Smooth muscle cell (in vitro differentiated cells): ENCODE data around the gene STARD9. TPM values are rescaled to one million over a fixed set of nuclear protein-coding genes. Genes with fewer than 3 reads are reported as not detected.
"Not testable (repeated sequence)": the region's sequence is repeated elsewhere in the genome, so short reads cannot be mapped to it uniquely, and the experiment has no call there.

Source experiments
- DNase-seq: peaks from one replicate; lab custom pipeline; 2025; ENCODE audit not compliant: unreplicated experiment; lab: John Stamatoyannopoulos, UW
- H2AFZ ChIP-seq: fragments of 200-600 bp; sonication (generic); 2 replicates; pipeline ENCODE4 v1.6.0; 2016; ENCODE audit warnings: antibody characterized with exemption, low read depth, mild to moderate bottlenecking
- H3F3A ChIP-seq: fragments of 200-600 bp; sonication (generic); 2 replicates; pipeline ENCODE4 v1.6.0; 2017; ENCODE audit warnings: antibody characterized with exemption, low read depth
- H3K27ac ChIP-seq: fragments of 200-600 bp; sonication (generic); 2 replicates; pipeline ENCODE4 v1.5.1; 2016; ENCODE audit warnings: low read depth, mild to moderate bottlenecking
- H3K27me3 ChIP-seq: fragments of 200-600 bp; sonication (generic); 2 replicates; pipeline ENCODE4 v1.6.1; 2016; ENCODE audit warnings: low read depth, mild to moderate bottlenecking
- H3K36me3 ChIP-seq: fragments of 200-600 bp; sonication (generic); 2 replicates; pipeline ENCODE4 v1.5.1; 2016; ENCODE audit warnings: low read depth
- H3K4me1 ChIP-seq: fragments of 200-600 bp; sonication (generic); 2 replicates; pipeline ENCODE4 v1.5.1; 2016; ENCODE audit warnings: low read depth
- H3K4me2 ChIP-seq: fragments of 200-600 bp; sonication (generic); 2 replicates; pipeline ENCODE4 v1.6.0; 2016; ENCODE audit warnings: mild to moderate bottlenecking
- H3K4me3 ChIP-seq: fragments of 200-600 bp; sonication (generic); 2 replicates; pipeline ENCODE4 v1.5.1; 2016; ENCODE audit warnings: mild to moderate bottlenecking
- H3K79me2 ChIP-seq: fragments of 200-600 bp; sonication (generic); 2 replicates; pipeline ENCODE4 v1.6.0; 2016; ENCODE audit warnings: low read depth, mild to moderate bottlenecking
- H3K9ac ChIP-seq: fragments of 200-600 bp; sonication (generic); 2 replicates; pipeline ENCODE4 v1.6.0; 2016; ENCODE audit warnings: low read depth
- H3K9me3 ChIP-seq: fragments of 200-600 bp; sonication (generic); replicated peaks from 2 replicates; pipeline ENCODE4 v1.5.1; 2016; ENCODE audit warnings: low read depth
- H4K20me1 ChIP-seq: fragments of 200-600 bp; sonication (generic); 2 replicates; pipeline ENCODE4 v1.6.0; 2016; ENCODE audit warnings: low read depth
- WGBS: methylation state at CpG from one replicate; pipeline ENCODE4 v1.1.7; 2016; ENCODE audit warnings: low lambda C conversion rate; 5-methylcytosine and 5-hydroxymethylcytosine counted together
- polyA plus RNA-seq: library from polyadenylated mRNA; unstranded; fragments of >200 nt; fragmentation: Nextera tagmentation; extraction: Ambion mirVana; gene quantifications from 2 replicates; pipeline ENCODE4 v1.2.1, GENCODE V29; 2016
- total RNA-seq: library from RNA; depleted of rRNA; stranded (reverse); fragments of >200 nt; gene quantifications from 2 replicates; pipeline ENCODE4 v1.2.3, GENCODE V29; 2014
- TF ChIP-seq, protein P1 (sequence below): fragments of 200-600 bp; sonication (generic); IDR thresholded peaks from 2 replicates; pipeline ENCODE4 v1.5.1; 2017; ENCODE audit warnings: borderline replicate concordance, mild to moderate bottlenecking, antibody characterized with exemption; ENCODE audit not compliant: insufficient read depth, poor library complexity, severe bottlenecking

Gene STARD9
- total and polyA plus RNA-seq, 2 experiments from 2014 or later: 1.6 to 6.3 TPM

DNA sequence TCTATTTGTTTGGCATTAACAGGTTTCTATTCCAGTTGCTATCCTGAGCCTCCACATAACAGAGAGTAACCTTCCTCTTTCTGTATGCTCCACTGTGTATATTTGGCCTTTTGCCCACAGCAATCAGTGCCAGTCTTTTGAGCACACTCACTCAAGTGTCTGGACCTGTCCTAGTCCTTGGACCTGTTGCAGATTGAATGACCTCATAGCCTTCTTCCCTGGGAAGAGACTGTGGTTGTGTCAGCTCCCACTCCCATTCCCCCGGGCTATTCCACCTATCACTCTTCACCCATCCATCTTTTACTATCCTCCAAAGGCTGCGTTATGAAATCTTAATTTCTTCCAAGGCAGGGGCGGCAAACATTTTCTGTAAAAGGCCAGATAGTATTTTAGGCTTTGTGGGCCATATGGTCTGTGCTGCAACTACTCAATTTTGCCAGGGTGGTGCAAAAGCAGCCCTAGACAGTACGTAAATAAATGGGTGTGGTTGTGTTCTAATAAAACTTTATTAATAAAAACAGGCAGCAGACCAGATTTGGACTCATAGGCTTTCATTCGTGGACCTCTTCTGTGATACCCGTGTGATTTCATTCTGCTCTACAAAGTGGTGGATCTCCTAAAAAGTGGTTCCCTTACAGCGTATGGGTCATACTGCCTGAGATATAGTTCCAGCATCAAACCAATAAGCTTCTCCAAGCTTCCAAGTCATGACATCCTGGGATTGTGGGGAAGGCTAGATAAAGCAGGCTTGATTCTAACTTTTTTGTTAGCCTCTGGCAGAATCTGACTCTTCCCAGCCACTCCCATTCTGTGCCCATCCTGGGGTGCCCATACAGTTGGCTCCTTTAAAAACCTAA is 104.1 kb downstream of the STARD9 start:
- Histone ChIP-seq H3F3A (no peaks in the 10 kb centered on the region), H3K27me3 (no peaks in the 10 kb centered on the region), H3K4me2 (no peak overlapping the region), H3K79me2 (no peaks in the 10 kb centered on the region), H3K9ac (no peak overlapping the region), H3K9me3 (no peaks in the 10 kb centered on the region), H3K27ac (no peak overlapping the region), H3K36me3 (peaks cover 3% of the 10 kb centered on the region), H2AFZ (no peak overlapping the region), H3K4me3 (no peak overlapping the region), H3K4me1 (no peaks in the 10 kb centered on the region), H4K20me1 (no peaks in the 10 kb centered on the region)
- no peak for DNase-seq
- TF ChIP-seq, protein P1, sequence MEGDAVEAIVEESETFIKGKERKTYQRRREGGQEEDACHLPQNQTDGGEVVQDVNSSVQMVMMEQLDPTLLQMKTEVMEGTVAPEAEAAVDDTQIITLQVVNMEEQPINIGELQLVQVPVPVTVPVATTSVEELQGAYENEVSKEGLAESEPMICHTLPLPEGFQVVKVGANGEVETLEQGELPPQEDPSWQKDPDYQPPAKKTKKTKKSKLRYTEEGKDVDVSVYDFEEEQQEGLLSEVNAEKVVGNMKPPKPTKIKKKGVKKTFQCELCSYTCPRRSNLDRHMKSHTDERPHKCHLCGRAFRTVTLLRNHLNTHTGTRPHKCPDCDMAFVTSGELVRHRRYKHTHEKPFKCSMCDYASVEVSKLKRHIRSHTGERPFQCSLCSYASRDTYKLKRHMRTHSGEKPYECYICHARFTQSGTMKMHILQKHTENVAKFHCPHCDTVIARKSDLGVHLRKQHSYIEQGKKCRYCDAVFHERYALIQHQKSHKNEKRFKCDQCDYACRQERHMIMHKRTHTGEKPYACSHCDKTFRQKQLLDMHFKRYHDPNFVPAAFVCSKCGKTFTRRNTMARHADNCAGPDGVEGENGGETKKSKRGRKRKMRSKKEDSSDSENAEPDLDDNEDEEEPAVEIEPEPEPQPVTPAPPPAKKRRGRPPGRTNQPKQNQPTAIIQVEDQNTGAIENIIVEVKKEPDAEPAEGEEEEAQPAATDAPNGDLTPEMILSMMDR: no peak
- 89% methylated on average over 7 of the region's 7 CpGs for WGBS

DNA sequence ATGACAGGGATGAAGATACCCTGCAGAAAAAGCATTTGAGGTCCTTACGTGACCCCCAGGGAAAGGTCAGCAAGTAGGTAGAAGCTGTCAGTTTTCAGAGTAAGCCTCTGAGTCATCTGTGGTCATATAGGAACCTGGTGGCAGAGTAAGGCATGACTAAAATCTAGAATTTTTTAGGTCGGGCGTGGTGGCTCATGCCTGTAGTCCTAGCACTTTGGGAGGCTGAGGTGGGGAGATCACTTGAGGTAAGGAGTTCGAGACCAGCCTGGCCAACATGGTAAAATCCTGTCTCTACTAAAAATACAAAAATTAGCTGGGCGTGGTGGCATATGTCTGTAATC is 104.7 kb downstream of the STARD9 start:
- not testable (repeated sequence) for H3K4me3 ChIP-seq, H3K27ac ChIP-seq, H3K27me3 ChIP-seq, H3K9ac ChIP-seq, H4K20me1 ChIP-seq, H3F3A ChIP-seq, H3K4me1 ChIP-seq, H2AFZ ChIP-seq, H3K4me2 ChIP-seq, H3K36me3 ChIP-seq, H3K9me3 ChIP-seq, DNase-seq, H3K79me2 ChIP-seq
- WGBS: 93% methylated on average over 5 of the region's 5 CpGs

DNA sequence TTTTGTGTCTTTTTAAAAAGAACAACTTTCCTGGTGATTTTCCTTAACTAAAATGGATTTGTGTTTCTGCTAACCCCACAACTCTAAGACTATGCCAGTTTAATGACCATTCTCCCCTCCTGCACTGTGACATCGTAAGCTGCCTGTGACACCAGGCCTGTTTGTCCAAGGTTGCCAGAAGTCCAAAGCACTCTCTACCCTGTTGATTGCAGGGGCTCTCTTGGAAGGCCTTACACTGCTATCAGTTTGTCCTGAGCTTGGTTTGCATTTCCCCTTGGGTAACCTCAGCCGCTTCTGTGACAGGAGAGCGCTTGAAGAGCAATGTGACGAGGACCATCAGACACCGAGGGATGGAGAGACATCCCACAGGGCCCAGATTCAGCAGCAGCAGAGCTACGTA is 105.7 kb downstream of the STARD9 start:
- H3K9me3 ChIP-seq: no peaks in the 10 kb centered on the region
- no peak overlapping the region for H3K9ac ChIP-seq
- no peaks in the 10 kb centered on the region for H3F3A ChIP-seq
- no peak overlapping the region for H3K27ac ChIP-seq
- no peak overlapping the region for H3K4me3 ChIP-seq
- H3K4me1 ChIP-seq: no peaks in the 10 kb centered on the region
- H4K20me1 ChIP-seq: no peaks in the 10 kb centered on the region
- TF ChIP-seq, protein P1: no peak
- no peak for DNase-seq
- WGBS: 97% methylated on average over 6 of the region's 6 CpGs
- peaks cover 3% of the 10 kb centered on the region for H3K36me3 ChIP-seq
- no peaks in the 10 kb centered on the region for H3K79me2 ChIP-seq
- H3K4me2 ChIP-seq: no peak overlapping the region
- H2AFZ ChIP-seq: no peak overlapping the region
- no peaks in the 10 kb centered on the region for H3K27me3 ChIP-seq

DNA sequence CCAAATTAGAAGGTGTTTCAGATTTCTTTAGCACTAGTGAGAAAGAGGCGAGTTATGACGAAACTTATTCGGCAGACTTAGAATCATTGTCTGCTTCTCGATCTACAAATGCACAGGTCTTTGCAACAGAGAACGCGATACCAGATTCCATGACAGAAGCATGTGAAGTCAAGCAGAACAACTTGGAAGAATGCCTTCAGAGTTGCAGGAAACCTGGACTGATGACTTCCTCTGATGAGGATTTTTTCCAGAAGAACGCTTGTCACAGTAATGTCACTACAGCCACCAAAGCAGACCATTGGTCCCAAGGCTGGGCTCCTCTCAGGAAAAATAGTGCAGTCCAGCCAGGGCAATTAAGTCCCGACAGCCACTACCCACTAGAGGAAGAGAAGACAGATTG is 110.9 kb downstream of the STARD9 start:
- TF ChIP-seq, protein P1: no peak
- WGBS: 94% methylated on average over 8 of the region's 8 CpGs
- no peaks in the 10 kb centered on the region for H3K27me3 ChIP-seq
- H3F3A ChIP-seq: no peaks in the 10 kb centered on the region
- H3K4me1 ChIP-seq: no peaks in the 10 kb centered on the region
- H3K4me2 ChIP-seq: no peak overlapping the region
- H2AFZ ChIP-seq: no peak overlapping the region
- H4K20me1 ChIP-seq: no peaks in the 10 kb centered on the region
- H3K4me3 ChIP-seq: no peak overlapping the region
- no peak for DNase-seq
- no peaks in the 10 kb centered on the region for H3K9me3 ChIP-seq
- H3K36me3 ChIP-seq: no peaks in the 10 kb centered on the region
- H3K27ac ChIP-seq: no peak overlapping the region
- no peaks in the 10 kb centered on the region for H3K79me2 ChIP-seq
- no peak overlapping the region for H3K9ac ChIP-seq
